ENCODE measurements around the gene THG1L. TPM values are rescaled to one million over a fixed set of nuclear protein-coding genes. Genes with fewer than 3 reads are reported as not detected.
"Not testable (repeated sequence)": the region's sequence is repeated elsewhere in the genome, so short reads cannot be mapped to it uniquely, and the experiment has no call there.

THG1L gene
- total RNA-seq, 1 donor: 29.1 TPM

DNA sequence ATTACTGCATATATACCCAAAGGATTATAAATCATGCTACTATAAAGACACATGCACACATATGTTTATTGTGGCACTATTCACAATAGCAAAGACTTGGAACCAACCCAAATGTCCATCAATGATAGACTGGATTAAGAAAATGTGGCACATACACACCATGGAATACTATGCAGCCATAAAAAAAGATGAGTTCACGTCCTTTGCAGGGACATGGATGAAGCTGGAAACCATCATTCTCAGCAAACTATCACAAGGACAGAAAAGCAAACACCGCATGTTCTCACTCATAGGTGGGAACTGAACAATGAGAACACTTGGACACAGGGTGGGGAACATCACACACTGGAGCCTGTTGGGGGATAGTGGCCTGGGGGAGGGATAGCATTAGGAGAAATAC, 4.6 kb upstream of the THG1L start:
- not testable (repeated sequence) for DNase-seq (ENCODE audit: low read depth in 2 of 3, low spot score in 2 of 3)

DNA sequence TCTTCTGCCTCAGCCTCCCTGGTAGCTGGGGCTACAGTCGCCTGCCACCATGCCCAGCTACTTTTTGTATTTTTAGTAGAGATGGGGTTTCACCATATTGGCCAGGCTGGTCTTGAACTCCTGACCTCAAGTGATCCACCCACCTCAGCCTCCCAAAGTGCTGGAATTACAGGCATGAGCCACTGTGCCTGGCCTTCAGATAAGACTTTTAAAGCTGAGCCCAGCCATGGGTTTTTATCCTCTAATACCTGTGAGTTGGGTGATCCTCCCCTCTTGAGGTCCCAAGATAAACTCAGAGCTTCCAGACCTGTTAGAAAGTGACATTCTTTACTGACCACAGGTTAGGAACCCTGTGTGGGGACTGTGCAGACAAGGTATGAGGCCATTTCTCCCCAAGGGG, 3.4 kb upstream of the THG1L start:
- not testable (repeated sequence) for DNase-seq (ENCODE audit: low read depth in 2 of 3, low spot score in 2 of 3)

DNA sequence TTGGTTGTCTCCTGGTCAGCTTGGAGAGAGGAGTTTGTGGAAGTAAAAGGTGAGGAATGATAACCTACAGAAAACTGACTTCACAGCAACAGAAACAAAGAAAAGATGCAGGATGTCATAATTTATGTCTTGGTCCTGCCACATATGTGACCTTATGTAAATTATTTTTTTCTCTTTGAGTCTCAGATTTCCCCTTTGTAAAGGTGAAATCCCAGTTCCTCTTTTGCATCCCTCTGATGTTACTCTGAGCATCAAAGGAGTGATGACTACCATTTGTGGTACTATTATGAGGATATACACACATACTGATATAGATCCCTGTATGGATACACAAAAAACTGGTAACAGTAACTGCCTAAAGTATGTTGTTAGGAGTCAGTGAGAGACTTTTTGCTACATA, 1.4 kb upstream of the THG1L start:
- no peak for DNase-seq (ENCODE audit: low read depth in 2 of 3, low spot score in 2 of 3)

DNA sequence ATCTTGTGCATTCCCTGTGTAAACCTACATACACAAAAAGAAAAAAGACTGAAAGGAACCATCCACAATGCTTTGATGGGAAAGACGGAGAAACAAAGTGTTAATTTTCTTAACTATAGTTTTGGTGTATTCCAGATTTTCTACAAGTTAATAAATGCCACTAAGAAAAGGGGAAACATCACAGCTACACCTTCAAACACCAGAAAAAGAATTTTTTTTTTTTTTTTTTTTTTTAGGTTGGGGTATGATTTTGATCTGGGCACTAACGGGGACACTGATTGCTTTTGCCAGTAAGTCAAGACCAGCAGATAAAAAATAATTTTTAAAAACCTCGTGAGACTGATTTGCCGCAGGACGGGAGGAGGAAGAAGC, 334 bp upstream of the THG1L start:
- no peak for DNase-seq (ENCODE audit: low read depth in 2 of 3, low spot score in 2 of 3)

DNA sequence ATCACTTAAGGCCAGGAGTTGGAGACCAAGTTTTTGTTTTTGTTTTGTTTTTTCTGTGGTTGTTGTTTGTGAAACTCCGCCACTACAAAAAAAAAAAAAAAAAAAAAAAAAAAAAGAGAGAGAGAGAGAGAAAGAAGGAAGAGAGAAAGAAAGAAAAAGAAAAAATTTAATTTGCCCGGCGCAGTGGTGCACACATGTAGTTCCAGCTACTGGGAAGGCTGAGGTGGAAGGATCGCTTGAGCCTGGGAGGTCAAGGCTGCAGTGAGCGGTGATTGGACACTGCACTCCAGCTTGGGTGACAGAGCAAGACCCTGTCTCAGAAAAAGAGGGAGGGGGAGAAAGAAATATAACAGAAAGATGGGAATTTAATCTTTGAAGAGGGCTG, 902 bp downstream of the THG1L start:
- DNase-seq (ENCODE audit: low read depth in 2 of 3, low spot score in 2 of 3): no peak

DNA sequence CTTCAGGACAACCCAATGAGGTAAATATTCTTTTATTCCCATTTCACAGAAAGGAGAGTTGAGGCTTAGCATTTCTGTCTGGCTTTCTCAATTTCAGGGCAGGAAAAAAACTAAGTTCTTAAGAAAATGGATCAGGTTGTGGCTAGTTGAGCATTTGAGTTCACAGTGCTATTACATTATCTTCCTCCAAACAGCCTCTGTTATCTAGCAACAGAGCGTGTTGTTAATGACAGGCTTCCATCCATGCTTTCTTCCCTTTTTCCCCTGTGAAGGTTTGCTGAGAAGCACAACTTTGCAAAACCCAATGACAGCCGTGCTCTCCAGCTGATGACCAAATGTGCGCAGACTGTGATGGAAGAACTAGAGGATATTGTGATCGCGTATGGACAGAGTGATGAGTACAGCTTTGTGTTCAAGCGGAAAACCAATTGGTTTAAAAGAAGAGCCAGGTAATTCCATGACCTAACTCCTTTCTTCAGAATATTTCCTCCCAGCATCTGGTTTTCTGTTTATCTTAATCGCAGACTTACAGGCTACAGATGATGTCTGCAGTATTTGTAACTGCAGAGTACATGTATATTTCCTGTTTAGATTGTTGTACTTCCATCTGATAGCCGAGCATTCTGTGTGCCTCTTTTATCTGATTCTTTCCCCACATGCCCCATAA, 1.5 kb downstream of the THG1L start:
- no peak for DNase-seq (ENCODE audit: low read depth in 2 of 3, low spot score in 2 of 3)

DNA sequence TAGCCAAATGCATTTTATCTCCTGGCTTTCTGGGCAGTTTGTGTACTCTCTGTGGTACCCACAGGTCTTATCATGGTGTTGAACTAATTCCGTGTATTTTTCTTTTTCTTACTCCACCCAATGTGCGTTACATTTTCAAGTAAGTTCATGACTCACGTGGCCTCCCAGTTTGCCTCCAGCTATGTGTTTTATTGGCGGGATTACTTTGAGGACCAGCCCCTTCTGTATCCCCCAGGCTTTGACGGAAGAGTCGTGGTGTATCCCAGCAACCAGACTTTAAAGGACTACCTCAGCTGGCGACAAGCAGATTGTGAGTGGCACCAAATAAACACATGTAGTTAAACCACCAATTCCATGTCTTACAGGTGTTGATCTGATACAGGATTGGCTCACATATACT, 3.2 kb downstream of the THG1L start:
- DNase-seq (ENCODE audit: low read depth in 2 of 3, low spot score in 2 of 3): no peak

DNA sequence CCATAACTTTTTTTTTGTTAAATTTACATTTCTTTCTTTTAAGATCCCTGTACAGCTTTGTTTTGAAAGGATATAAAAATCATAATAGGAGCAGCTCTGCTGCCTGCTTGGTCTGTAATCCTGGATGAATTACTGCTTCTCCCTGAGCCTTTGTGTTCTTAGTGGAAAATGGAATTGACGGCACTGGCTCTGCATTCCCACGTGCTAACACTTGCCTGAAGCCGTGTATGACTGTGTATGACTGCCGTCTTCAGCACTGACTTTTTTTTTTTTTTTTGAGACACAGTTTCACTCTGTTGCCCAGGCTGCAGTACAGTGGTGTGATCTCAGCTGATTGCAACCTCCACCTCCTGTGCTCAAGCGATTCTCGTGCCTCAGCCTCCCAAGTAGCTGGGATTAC, 4.8 kb downstream of the THG1L start:
- DNase-seq (ENCODE audit: low read depth in 2 of 3, low spot score in 2 of 3): no peak

DNA sequence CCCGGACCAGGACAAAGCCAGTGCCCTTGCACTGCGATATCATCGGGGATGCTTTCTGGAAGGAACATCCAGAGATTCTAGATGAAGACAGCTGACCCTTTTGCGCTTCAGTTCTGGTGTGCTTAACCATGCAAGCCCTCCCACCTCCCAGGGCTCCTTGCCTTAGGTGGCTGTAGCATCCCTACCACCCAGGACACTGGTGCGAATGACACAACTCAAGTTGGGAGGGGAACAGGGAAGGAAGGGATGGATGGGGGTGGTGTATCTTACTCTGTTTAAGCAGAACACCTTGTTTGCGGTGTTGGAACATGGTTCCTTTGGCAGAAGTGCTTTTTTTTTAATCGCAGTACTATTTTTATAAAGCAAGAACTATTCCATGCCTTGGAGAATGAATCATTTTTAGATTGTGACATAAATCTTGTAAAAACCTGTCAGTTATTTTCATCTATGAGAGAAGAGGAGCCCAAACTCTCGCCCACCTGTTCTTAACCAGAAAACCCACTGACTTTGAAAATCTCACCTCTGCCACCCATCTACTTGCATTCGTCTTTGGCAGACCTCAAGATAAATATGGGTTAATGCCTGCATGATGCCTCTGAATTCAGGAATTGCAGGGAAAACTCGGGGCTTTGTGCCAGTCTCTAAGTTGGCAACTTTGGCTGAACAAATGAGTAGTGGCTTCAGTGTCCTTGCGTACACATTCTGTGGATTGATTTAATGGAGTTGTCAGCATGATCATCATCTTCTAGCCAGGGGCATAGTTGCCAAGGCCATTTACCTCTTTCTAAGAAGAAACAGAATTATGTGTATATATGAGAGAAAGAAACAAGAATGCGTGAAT, 8.4 kb downstream of the THG1L start:
- DNase-seq (ENCODE audit: low read depth in 2 of 3, low spot score in 2 of 3): no peak

DNA sequence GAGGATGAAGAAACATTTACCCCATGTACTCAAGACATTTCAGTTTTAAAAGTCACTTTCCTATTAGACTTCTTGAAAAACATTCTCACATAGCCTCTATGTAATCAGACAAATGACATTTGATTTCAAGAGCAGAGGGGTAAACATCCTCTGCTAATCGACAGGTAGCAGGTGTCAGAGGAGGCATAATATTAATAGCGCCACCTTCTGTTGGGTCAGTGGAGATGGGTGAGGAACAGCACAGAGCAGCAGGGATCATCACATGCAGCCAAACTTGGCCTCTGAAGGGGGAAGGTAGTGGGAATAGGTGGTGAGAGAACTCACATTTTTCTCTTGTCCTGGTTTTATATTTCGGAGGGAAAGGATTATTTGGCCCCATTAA, 9.0 kb downstream of the THG1L start:
- DNase-seq (ENCODE audit: low read depth in 2 of 3, low spot score in 2 of 3): peak in 2 of 3 donors; percentile 19 to 29

DNA sequence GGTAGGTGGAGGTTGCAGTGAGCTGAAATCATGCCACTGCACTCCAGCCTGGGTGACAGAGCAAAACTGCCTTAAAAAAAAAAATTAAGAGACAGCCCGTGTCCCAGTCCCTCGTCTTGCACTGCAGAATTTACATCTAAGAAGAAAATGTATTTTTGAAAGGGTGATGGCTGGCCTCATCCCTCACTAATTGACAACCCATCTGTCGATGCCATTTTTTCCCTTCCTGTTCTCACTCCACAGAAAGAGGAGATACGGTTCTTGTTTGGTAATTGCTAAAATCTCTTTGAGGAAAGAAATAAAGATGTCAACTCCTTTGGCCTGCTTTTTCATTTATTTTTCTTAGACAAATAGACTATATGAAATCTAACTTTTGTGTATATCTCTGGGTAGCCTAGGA, 9.9 kb downstream of the THG1L start:
- no peak for DNase-seq (ENCODE audit: low read depth in 2 of 3, low spot score in 2 of 3)

DNA sequence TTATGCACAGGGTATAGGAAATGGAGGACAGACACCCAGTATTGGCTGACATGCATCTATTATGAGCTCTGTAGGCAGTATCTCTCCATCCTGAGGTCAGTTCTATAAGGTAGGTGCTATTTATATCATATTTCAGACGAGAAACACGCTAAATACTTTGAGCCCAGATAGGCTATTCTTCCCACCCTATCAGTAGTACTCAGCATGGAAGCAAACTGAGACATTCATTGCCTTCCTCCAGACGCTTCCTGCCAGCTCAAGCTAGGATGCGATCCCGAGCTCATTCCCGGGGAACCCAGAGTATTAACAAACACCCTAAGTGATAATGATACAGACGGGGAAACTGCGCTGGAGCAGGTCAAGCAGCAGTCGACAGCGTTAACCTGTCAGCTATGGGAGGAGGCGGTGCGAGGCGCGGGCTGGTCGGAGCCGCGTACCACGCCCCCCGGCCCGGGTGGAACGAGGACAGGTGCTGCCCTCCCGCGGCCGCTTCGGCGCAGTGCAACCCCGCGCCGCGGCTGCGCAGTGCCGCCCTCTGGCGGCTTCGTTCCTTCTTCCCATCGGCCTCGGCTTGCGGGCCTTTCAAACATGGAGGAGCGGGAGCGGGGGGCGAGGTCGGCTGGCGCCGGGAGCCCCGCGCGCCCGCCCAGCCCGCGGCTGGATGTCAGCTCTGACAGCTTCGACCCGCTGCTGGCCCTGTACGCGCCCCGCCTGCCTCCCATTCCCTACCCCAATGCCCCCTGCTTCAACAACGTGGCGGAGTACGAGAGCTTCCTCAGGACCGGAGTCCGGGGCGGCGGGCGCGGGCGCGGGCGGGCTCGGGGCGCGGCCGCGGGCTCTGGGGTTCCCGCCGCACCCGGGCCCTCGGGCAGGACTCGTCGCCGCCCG, 12.2 kb downstream of the THG1L start, which contains the start of gene LSM11:
Gene LSM11 (plus strand): TSS at position 550 of the 888 bp plus-strand sequence. CDS start 39 bp downstream, at position 589.
- DNase-seq (ENCODE audit: low read depth in 2 of 3, low spot score in 2 of 3): peak; percentile 84 to 94 (median 84)

DNA sequence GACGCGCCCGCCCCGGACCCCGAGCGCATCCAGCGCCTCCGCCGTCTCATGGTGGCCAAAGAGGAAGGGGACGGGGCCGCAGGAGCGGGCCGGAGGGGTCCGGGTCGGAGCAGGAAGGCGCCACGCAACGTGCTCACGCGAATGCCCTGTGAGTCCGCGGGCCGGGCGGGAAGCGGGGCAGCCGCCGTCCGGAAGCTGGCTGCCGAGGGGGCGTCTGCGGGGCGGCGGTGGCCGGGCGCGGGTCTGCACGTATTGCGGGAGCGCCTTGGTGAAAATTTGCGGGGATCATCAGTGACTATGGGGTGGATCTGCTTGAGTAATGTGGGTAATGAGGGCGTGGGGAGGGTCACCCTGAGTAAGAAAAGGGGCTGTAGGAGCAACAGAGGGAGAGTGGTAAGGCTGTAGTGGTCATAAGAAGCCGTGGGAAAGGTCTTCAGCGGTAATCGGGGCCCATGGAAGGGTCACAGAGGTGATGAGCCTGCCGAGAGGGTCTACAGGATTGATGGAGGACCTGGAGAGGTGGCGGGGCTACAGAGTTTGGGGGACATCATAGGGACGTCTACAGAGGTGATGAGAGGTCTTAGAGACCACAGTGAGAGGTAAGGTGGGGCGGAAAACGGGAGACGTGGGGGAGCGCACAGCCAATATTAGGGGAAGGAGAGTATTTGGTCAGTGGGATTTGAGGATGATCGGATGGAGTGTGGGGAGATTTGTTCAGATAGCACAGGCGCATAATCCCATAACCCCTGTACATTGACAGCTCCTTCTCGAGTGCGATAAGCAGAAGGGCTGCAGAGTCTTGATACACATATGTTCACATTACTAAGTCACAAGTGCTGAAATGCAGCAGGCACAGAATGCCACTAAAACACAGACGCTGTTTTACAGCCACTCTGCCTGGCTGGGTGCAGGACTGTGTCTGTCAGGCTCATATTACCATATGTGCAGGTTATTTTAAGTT, 13.1 kb downstream of the THG1L start:
- DNase-seq (ENCODE audit: low read depth in 2 of 3, low spot score in 2 of 3): peak in 2 of 3 donors; percentile 17 to 32

DNA sequence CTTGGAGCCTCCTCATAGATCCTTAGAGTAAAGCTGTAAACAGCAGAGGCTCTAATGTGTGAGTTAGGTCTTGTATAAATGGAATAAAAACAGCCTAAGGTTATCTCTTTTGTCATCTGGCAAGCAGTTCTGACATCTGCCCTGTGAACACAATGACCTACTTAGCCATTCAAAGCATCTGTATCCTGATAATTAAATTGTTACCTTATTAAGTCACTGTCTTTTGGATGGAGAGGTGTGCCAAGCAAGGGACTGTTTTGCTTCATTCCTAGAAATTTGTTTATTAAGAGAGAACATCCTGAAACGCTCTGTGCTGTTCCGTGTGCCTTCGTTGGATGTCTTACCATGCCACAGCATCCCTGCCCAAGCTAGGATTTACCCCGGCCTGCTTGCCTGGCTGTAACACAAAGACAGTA, 13.8 kb downstream of the THG1L start:
- no peak for DNase-seq (ENCODE audit: low read depth in 2 of 3, low spot score in 2 of 3)

DNA sequence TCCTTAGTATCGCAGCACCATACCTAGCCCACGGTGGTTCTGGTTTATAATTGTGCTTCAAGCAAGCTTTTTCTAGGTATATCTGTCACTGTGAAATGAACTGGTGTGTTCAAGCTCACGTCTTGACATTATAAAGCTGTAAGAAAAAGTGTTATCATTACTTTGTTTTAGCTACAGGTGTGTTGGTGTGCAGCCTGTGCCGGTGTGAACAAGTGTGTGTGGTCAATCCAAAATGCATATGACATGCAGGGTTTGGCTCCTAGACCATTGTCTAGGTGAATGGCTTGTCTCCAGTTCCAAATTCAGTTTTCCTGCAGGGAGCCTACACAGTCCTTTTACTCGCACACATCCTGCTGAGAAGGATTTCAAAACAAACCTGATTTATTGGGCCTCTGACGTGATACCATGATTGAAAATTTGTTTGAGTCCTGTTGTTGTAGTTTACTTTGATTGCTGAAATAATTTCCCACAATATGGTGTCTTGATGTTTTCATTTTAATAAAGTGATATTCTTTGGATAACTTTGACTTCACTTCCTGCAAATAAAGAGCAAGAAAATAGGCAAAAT, 16.0 kb downstream of the THG1L start:
- no peak for DNase-seq (ENCODE audit: low read depth in 2 of 3, low spot score in 2 of 3)

DNA sequence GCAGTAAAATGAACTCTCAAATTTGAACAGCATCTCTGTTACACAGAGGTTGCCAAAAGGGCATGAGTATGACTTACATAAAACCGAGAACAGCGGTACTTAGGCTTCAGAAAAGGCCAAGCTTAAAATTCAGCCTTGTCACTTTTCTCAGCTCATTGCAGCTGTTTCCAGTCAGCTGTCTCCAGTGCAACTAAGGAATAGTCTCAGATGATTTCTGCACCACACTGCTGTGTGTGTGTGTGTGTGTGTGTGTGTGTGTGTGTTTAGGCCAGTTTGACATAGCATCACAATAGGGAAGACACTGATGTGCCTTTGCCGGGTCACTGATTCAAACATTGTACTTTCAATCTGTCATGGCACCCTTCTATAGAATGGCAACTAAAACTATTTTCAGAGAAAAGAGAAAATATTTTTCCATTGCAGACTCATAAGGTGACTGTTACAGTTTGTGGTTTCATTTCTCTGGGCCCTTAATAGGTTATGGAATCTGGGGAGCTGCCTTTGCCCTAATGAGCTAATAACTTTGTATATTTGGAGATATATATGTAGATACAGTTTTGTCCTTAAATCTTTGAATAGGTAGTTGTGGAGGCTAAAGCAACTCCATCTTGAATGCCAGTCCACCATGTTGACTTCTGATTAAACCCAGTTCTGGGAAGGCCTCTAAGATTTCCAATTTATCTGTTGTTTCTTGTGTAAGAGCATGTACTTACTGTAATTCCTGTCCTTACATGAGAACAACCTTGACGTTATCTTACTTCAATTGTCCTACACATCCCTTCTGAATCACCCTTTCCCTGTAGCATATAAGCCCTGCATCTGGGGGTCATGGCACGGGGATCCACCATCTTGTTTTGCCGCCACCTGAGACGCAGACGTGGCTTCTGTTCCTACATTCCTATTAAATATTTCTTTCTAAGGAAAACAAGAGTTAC, 16.8 kb downstream of the THG1L start:
- DNase-seq (ENCODE audit: low read depth in 2 of 3, low spot score in 2 of 3): no peak

DNA sequence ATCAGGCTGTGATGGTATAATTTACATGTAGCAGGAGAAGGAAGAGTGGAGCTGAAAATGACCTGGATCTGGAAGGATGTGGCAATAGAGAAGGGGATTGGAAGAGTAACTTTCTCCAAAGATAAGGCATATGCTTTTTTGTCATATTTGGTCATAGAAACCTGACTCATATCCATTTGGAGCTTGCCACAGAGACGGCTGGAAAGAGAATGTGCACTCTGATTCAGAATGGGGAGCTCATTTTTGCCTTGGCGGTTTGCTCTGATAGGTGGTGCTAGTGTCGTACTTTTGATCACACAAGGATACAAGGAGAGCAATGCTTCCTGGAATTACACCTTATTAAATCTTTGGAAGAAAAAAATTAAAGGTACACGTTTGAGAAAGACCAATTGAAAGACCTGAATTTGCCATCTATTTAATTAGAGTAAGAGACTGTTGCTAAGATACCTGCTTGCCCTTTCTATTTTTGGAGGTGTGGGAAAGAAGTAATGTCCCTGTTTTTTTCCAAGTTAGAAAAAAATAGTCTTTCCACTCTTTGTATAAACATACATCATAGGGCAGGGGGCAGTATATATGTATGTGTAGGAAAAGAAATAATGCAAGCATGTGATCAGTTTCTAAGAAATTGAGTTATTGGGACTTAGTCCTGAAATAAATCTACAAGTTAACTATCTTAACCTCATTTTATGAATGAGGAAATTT, 17.7 kb downstream of the THG1L start:
- DNase-seq (ENCODE audit: low read depth in 2 of 3, low spot score in 2 of 3): no peak

DNA sequence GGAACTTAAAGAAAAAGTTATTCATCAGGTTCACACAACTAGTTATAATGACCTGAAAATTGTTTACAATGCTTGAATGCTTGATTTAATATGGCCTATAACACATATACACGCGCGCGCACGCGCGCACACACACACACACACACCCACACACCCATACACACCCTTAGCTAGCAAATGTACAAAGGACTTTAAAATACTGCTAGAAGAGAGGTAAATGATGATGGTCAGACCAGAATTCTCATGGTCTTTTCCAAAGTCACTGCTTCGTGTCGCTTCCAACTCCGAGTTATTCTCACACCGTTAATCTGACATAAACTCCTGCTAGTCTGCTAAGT, 18.2 kb downstream of the THG1L start:
- no peak for DNase-seq (ENCODE audit: low read depth in 2 of 3, low spot score in 2 of 3)

Measured in hematopoietic multipotent progenitor cell (in vitro differentiated cells).